ENCODE measurements around the gene RNPEPL1.
A peak's percentile ranks its signal among the peaks of the same experiment; 100 is the strongest.

Gene RNPEPL1

DNA sequence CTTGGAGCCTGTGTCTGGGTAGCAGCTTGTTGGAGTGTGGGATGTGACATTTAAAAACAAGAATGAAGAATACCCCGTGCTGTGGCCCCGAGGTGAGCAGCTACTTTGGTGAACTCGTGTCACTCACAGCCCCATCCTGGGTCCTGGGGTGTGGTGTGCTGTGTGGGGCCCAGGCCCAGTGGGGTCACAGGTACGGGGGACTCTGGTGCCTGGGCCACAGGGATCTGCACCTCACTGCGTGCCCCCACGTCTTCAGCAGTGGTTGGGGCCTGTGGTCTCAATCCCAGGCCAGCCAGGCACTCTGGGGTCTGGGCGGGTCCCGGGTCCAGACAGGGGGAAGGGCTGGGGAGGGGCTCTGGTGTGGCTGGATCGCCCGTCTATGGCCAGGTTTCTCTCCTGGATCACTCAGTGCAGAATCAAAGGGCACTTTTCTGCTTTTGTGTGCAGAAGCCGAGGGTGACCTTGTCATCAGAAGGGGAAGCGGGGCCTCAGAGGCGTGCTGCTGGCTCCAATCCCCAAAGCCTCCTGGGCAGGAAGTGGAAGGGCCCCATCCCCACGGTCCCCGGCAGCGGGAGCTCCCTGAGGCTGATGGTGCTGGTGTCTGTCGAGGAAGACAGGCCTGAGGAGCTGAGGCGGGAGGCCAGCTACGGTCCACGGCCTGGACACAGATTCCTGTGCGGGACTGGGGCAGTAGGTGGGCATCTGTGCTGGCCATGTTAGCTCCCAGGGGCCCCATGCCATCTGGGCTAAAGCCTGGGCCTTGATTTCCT lies 58.4 kb downstream of the RNPEPL1 start:
- peak; percentile 65 for DNase-seq (ENCODE audit: low spot score)

DNA sequence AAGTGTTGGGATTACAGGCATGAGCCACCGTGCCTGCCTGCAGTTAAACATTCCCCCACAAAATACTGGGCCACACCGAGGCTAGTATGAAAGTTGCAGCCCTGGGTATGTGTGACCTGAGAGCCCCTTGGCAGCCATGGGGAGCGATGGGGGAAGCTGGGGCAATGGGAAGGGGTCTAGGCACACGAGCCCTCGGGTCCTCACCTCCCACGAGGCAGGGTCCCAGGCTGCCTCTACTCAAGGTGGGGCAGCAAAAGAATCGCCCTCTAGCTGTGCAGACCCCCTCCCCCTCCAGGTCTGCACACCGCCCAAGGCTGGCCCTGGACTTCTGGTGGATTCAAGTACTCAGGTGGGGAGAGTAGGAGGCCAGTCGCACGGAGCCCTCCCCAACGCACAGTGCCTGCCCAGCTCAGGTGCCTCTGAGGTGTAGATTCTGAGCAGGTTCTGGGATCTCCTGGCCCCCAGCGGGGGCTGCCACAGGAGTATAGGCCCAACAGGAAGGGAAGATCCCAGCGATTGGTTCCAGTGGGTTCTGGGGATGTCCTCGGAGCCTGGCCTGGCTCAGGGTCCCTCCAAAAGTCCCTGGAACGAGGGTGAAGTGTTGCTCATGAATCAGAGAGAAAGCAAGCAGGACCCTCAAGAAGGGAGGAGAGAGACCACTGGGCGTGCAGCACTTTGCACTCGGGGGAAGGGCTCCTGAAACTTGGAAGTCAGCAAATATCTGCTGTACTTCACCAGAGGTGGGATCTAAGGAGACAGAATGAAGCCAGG lies 59.6 kb downstream of the RNPEPL1 start:
- DNase-seq (ENCODE audit: low spot score) = peak; percentile 30

DNA sequence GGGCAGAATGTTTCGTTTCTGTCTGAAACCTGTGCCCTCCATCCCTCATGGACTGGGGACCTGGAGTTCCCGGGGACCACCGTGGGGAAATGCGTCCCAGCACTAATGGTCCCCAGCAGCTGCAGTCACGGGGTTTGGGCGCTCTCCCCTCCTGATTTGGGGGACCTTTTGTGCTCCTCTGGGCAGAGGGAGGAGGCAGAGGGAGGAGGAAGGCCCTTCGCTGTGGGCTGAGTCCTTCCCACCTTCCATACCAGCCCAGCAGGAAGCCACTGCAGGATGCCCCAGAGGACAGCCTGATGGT lies 60.2 kb downstream of the RNPEPL1 start:
- DNase-seq (ENCODE audit: low spot score) = no peak

- peak; percentile 53 for DNase-seq (ENCODE audit: low spot score)
These were observed 60.7 kb downstream of the RNPEPL1 start for GRCh38 chr2:240628808-240629618.

GRCh38 chr2:240629619-240629967 lies 61.3 kb downstream of the RNPEPL1 start:
- no peak for DNase-seq (ENCODE audit: low spot score)

DNA sequence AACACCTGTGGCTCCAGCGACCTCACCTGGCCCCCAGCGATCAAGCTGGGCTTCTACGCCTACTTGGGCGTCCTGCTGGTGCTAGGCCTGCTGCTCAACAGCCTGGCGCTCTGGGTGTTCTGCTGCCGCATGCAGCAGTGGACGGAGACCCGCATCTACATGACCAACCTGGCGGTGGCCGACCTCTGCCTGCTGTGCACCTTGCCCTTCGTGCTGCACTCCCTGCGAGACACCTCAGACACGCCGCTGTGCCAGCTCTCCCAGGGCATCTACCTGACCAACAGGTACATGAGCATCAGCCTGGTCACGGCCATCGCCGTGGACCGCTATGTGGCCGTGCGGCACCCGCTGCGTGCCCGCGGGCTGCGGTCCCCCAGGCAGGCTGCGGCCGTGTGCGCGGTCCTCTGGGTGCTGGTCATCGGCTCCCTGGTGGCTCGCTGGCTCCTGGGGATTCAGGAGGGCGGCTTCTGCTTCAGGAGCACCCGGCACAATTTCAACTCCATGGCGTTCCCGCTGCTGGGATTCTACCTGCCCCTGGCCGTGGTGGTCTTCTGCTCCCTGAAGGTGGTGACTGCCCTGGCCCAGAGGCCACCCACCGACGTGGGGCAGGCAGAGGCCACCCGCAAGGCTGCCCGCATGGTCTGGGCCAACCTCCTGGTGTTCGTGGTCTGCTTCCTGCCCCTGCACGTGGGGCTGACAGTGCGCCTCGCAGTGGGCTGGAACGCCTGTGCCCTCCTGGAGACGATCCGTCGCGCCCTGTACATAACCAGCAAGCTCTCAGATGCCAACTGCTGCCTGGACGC lies 61.9 kb downstream of the RNPEPL1 start:
- peak; percentile 58 for DNase-seq (ENCODE audit: low spot score)
